ENCODE measurements around the gene SKIC3. TPM values are rescaled to one million over a fixed set of nuclear protein-coding genes. Genes with fewer than 3 reads are reported as not detected.

The SKIC3 gene
- total and polyA plus RNA-seq, 2 of the 13 experiments (the other 11 are each of a cell fraction or from before 2014, with no cell fraction given) = 36.9 to 61.5 TPM

DNA sequence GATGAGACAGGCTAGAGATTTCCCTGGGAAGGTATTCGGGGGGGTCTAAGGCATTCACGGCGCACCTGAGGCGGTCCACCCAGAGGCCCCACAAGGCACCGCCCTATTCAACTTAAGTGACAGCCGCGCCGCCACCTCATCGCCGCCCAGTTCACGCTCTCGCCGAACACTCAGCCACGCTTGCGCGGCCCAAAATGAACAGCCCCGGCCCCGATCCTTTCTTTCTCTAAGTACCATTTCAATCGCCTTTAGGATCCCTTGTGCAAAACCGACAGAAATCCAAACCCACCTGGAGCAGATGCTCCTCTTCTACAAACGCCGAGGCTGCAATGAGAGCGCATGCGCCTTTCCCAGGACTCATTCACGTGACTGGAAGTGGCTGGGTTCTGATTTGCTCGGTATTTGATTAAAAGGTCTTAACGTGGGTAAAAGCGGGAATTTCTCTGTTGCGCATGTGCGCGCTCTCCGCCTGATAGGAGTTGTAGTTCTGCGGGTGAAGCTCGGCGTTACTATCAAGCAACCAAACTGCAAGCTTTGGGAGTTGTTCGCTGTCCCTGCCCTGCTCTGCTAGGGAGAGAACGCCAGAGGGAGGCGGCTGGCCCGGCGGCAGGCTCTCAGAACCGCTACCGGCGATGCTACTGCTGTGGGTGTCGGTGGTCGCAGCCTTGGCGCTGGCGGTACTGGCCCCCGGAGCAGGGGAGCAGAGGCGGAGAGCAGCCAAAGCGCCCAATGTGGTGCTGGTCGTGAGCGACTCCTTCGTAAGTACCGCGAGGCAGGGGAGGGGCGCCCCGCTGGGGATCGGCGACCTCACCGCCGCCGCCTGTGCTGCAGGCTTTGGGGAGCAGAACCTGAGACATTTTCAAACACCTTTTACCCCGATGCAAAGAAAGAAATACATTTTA, at the start of gene SKIC3, which contains the start of gene ARSK (continued):
- TF ChIP-seq, protein P1, sequence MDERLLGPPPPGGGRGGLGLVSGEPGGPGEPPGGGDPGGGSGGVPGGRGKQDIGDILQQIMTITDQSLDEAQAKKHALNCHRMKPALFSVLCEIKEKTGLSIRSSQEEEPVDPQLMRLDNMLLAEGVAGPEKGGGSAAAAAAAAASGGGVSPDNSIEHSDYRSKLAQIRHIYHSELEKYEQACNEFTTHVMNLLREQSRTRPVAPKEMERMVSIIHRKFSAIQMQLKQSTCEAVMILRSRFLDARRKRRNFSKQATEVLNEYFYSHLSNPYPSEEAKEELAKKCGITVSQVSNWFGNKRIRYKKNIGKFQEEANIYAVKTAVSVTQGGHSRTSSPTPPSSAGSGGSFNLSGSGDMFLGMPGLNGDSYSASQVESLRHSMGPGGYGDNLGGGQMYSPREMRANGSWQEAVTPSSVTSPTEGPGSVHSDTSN (CRISPR knock-in tag; IDR thresholded peaks at IDR 0.05) = peak; percentile 72
- TF ChIP-seq MTA3 (CRISPR knock-in tag; IDR thresholded peaks at IDR 0.05) (no peak), TRIM24 (CRISPR knock-in tag; IDR thresholded peaks at IDR 0.05) (no peak), REXO4 (CRISPR knock-in tag; IDR thresholded peaks at IDR 0.05; ENCODE audit: borderline replicate concordance) (no peak), GATA4 (IDR thresholded peaks at IDR 0.05; ENCODE audit: borderline replicate concordance, low read depth) (no peak; the same call in 1 of the 2 replicates), TAF15 (IDR thresholded peaks at IDR 0.05; ENCODE audit: low read depth, low read length, poor library complexity, severe bottlenecking) (no peak), JUND (CRISPR knock-in tag; IDR thresholded peaks at IDR 0.05) (no peak), HOXA9 (CRISPR knock-in tag; IDR thresholded peaks at IDR 0.05; ENCODE audit: borderline replicate concordance) (0 out of 2 replicates have a peak, but pooled peaks have one; percentile 64), ZFP82 (CRISPR knock-in tag; IDR thresholded peaks at IDR 0.05; ENCODE audit: borderline replicate concordance) (0 out of 2 replicates have a peak, but pooled peaks have one; percentile 69), SP140L (CRISPR knock-in tag; IDR thresholded peaks at IDR 0.05; ENCODE audit: borderline replicate concordance) (no peak), MEIS1 (CRISPR knock-in tag; IDR thresholded peaks at IDR 0.05; ENCODE audit: borderline replicate concordance) (no peak; the same call in 1 of the 2 replicates), NAIF1 (CRISPR knock-in tag; IDR thresholded peaks at IDR 0.05; ENCODE audit: borderline replicate concordance) (no peak), LCORL (IDR thresholded peaks at IDR 0.05) (no peak), LCORL (CRISPR knock-in tag; IDR thresholded peaks at IDR 0.05) (peak; percentile 81), BRD4 (CRISPR knock-in tag; IDR thresholded peaks at IDR 0.05) (0 out of 2 replicates have a peak, but pooled peaks have one; percentile 12), PAX8 (CRISPR knock-in tag; IDR thresholded peaks at IDR 0.05; ENCODE audit: borderline replicate concordance) (no peak), ZNF773 (CRISPR knock-in tag; IDR thresholded peaks at IDR 0.05; ENCODE audit: borderline replicate concordance) (no peak), NFIC (IDR thresholded peaks at IDR 0.05; ENCODE audit: low read length) (peak; percentile 14; the same call in 1 of the 2 replicates), ATRX (CRISPR knock-in tag; IDR thresholded peaks at IDR 0.05; ENCODE audit: borderline replicate concordance) (no peak)
- TF ChIP-seq, protein P2, sequence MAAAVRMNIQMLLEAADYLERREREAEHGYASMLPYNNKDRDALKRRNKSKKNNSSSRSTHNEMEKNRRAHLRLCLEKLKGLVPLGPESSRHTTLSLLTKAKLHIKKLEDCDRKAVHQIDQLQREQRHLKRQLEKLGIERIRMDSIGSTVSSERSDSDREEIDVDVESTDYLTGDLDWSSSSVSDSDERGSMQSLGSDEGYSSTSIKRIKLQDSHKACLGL (CRISPR knock-in tag; IDR thresholded peaks at IDR 0.05) = peak; percentile 54
- TF ChIP-seq, protein P3, sequence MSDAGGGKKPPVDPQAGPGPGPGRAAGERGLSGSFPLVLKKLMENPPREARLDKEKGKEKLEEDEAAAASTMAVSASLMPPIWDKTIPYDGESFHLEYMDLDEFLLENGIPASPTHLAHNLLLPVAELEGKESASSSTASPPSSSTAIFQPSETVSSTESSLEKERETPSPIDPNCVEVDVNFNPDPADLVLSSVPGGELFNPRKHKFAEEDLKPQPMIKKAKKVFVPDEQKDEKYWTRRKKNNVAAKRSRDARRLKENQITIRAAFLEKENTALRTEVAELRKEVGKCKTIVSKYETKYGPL (CRISPR knock-in tag; IDR thresholded peaks at IDR 0.05) = no peak
